NCI-H774 (cell line): ENCODE data around the gene TXNDC15.
"Not testable (repeated sequence)": the region's sequence is repeated elsewhere in the genome, so short reads cannot be mapped to it uniquely, and the experiment has no call there.

Experiments
- DNase-seq: peaks from one replicate; lab custom pipeline; 2025; lab: John Stamatoyannopoulos, UW

Gene TXNDC15

GRCh38 chr5:134878403-134878802, 4.2 kb downstream of the TXNDC15 start:
- no peak for DNase-seq

GRCh38 chr5:134879456-134879855, 5.3 kb downstream of the TXNDC15 start:
- no peak for DNase-seq

- not testable (repeated sequence) for DNase-seq
Measured at GRCh38 chr5:134880937-134881336, 6.8 kb downstream of the TXNDC15 start.

GRCh38 chr5:134881711-134882110, 7.5 kb downstream of the TXNDC15 start:
- DNase-seq, result not testable (repeated sequence)

GRCh38 chr5:134887593-134888159, 13.5 kb downstream of the TXNDC15 start:
- DNase-seq, result no peak

- DNase-seq, result no peak
Measured at GRCh38 chr5:134889335-134889734, 15.2 kb downstream of the TXNDC15 start.

GRCh38 chr5:134891473-134891872, 17.3 kb downstream of the TXNDC15 start:
- DNase-seq, result no peak

- no peak for DNase-seq
Measured at GRCh38 chr5:134892282-134892681, 18.1 kb downstream of the TXNDC15 start.

- no peak for DNase-seq
Measured at GRCh38 chr5:134892926-134893325, 18.8 kb downstream of the TXNDC15 start.

GRCh38 chr5:134893748-134894505, 19.8 kb downstream of the TXNDC15 start:
- no peak for DNase-seq

- no peak for DNase-seq
Measured at GRCh38 chr5:134902071-134902801, 28.1 kb downstream of the TXNDC15 start.

GRCh38 chr5:134904610-134905245, 30.6 kb downstream of the TXNDC15 start, which contains the start of gene PCBD2:
Gene PCBD2 (plus strand): TSS chr5:134905131. CDS start chr5:134905140, 9 bp downstream.
- DNase-seq, result peak; percentile 91

GRCh38 chr5:134905246-134905996, 31.2 kb downstream of the TXNDC15 start:
- peak; percentile 62 for DNase-seq

- no peak for DNase-seq
Measured at GRCh38 chr5:134906811-134907210, 32.6 kb downstream of the TXNDC15 start.

GRCh38 chr5:134910752-134911151, 36.6 kb downstream of the TXNDC15 start:
- not testable (repeated sequence) for DNase-seq

- no peak for DNase-seq
Measured at GRCh38 chr5:134911285-134912206, 37.4 kb downstream of the TXNDC15 start.

- DNase-seq, result no peak
Measured at GRCh38 chr5:134913254-134913653, 39.1 kb downstream of the TXNDC15 start.

- DNase-seq, result no peak
Measured at GRCh38 chr5:134913795-134914194, 39.6 kb downstream of the TXNDC15 start.

GRCh38 chr5:134917070-134917815, 43.1 kb downstream of the TXNDC15 start:
- DNase-seq, result no peak

- DNase-seq, result no peak
Measured at GRCh38 chr5:134918861-134919260, 44.7 kb downstream of the TXNDC15 start.
